GM12864 (cell line): ENCODE data around the gene CLDN2.
"Not testable (repeated sequence)": the region's sequence is repeated elsewhere in the genome, so short reads cannot be mapped to it uniquely, and the experiment has no call there.

Experiments used
- DNase-seq: peaks from one replicate; pipeline ENCODE4 v3.0.0-alpha.2; 2011; ENCODE audit warnings: low read depth
- H3K4me3 ChIP-seq: 2 replicates; pipeline ENCODE4 v1.5.1; 2011; ENCODE audit warnings: mild to moderate bottlenecking, low read depth, low read length, control low read depth
- TF ChIP-seq, protein P1 (sequence below): IDR thresholded peaks from 2 replicates; pipeline ENCODE4 v1.5.1; 2011; ENCODE audit warnings: low read depth, mild to moderate bottlenecking, moderate library complexity, low read length, control low read depth, inconsistent platforms; ENCODE audit errors: missing control alignments

The CLDN2 gene

DNA sequence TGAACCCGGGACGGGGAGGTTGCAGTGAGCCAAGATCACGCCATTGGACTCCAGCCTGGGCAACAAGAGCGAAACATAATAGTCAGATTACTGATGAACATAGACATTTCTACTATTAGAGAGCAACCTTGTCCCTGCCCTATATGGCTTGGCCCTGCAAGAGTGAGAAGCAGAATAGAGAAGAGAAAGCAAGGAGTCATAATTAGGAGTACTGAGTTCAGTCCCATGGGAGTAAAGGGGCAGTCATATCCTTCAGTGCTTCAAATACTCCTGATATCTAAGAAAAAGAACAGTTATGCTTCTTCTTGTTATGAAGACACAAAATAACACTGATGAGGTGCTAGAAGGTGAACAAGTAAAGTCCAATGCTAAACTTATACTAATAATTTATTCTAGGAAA lies 33.8 kb downstream of the CLDN2 start:
- no peak for DNase-seq
- TF ChIP-seq, protein P1, sequence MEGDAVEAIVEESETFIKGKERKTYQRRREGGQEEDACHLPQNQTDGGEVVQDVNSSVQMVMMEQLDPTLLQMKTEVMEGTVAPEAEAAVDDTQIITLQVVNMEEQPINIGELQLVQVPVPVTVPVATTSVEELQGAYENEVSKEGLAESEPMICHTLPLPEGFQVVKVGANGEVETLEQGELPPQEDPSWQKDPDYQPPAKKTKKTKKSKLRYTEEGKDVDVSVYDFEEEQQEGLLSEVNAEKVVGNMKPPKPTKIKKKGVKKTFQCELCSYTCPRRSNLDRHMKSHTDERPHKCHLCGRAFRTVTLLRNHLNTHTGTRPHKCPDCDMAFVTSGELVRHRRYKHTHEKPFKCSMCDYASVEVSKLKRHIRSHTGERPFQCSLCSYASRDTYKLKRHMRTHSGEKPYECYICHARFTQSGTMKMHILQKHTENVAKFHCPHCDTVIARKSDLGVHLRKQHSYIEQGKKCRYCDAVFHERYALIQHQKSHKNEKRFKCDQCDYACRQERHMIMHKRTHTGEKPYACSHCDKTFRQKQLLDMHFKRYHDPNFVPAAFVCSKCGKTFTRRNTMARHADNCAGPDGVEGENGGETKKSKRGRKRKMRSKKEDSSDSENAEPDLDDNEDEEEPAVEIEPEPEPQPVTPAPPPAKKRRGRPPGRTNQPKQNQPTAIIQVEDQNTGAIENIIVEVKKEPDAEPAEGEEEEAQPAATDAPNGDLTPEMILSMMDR: no peak
- H3K4me3 ChIP-seq: no peak overlapping the region

DNA sequence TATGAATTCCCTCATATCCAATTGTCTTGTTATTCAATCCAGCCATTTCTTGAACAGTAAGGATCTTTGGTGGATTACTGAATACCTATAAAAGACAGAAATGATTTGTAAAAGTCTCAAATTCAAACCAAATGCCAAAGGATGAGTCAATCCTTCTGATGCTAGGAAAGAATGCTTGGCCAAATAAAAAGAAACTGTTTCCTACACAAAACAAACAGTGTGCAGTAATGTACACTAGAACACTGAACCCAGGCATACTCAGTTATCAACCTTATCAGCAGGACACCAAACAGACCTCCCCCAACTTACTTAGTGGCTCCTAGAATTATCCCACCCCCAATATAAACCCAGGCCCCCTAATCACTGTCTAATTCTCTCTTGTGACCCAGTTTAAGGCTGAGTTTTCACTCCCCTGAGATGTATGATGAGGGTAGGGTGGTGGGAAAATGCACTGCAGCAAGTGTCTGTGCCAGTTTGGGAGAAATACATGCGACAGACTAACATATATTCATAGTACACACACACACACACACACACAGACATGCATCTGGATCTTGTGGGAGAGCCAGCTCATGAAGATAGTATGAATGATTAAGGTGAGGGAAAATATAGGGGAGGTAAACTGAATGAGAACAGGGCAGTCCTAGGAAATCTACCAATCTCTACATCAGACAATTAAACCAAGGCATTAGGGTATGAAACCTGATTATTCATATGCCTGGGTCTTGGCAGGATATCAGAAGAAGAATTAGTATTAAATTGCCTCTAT lies 35.0 kb downstream of the CLDN2 start:
- no peak for DNase-seq
- TF ChIP-seq, protein P1: no peak
- H3K4me3 ChIP-seq: no peak overlapping the region

DNA sequence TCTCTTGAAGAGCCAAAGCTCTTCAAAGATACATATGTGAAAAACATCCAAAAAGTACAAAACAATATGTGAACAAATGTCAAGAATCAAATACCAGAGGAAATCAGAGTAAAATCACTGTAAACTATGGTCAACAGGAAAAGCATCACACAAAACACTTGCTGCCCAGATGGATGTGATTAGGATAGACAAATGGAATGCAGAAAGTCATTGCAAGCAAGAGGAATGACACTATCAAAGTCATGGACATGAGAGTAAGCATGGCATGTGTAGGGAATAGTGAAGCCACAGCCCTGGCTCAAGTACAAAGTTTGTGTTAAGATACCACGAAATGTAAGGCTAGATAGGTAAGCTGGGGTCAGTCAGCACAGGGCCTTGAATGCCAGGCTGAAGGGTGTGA lies 37.7 kb downstream of the CLDN2 start:
- H3K4me3 ChIP-seq: no peak overlapping the region
- TF ChIP-seq, protein P1: no peak
- no peak for DNase-seq

DNA sequence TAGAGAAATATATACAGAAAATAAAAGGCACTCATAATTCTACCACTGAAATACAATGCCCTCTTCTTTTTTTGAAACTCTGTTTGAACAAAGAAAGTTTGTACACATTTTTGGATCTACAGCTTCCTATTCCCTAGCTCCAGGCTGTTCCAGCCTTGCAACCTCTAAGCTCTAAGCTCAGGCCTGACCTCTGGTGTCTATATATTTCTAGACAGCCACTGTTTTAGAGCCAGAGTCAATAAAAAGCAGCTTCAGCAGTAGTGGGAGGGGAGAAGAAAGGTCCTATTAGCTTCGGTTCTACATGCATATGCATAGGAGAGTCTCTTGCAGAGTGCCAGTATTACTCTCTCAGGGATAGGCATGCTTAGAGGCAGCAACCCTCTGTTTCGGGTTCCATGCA lies 39.7 kb downstream of the CLDN2 start:
- no peak overlapping the region for H3K4me3 ChIP-seq
- TF ChIP-seq, protein P1: no peak
- no peak for DNase-seq

DNA sequence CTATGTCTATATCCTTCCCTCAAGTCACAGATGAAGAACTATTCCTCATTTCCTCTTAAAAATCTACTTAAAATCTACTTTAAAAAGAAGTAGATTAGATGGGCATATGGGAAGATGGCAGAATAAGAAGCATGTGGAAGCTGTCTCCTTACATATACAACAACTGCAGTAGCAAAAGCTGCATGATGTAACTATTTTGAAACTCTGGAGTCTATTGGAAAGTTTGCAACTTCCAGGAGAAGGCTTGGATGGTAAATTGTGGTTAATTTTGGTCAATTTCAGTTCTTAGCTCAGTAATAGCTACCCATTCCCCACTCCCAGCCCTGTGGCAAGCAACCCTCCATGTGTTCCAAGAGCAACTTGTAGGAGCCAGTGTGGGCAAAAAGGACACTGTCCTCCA lies 42.9 kb downstream of the CLDN2 start:
- no peak for DNase-seq
- no peak overlapping the region for H3K4me3 ChIP-seq
- TF ChIP-seq, protein P1: no peak

DNA sequence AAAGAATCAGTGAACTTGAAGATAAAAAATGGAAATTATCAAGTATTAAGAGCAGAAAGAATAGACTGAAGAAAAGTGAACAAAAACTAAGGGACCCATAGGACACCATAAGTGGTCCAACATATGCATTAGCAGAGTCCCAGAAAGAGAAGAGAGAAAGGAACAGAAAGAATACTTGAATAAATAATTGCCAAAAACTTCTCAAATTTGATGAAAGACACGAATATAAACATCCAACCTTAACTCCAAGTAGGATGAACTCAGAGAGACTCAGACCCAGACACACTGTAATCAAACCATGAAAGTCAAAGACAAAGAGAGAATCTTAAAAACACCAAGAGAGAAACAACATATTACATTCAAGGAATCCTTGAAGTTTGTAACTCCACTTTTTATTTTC lies 44.1 kb downstream of the CLDN2 start:
- H3K4me3 ChIP-seq: no peak overlapping the region
- DNase-seq: no peak
- TF ChIP-seq, protein P1: no peak

DNA sequence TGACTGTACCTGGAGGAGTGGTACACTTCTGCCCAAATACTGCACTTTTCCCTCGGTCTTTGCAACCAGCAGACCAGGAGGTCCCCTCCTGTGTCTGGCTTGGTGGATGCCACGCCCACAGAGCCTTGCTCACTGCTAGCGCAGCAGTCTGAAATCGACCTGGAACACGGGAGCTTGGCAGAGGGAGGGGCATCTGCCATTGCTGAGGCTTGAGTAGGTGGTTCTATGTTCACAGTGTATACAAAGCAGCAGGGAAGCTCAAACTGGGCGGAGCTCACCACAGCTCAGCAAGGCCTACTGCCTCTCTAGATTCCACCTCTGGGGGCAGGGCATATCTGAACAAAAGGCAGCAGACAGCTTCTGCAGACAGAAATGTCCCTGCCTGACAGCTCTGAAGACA lies 46.3 kb downstream of the CLDN2 start:
- not testable (repeated sequence) for DNase-seq, H3K4me3 ChIP-seq
